ENCODE measurements around the gene DIAPH2.

The DIAPH2 gene

DNA sequence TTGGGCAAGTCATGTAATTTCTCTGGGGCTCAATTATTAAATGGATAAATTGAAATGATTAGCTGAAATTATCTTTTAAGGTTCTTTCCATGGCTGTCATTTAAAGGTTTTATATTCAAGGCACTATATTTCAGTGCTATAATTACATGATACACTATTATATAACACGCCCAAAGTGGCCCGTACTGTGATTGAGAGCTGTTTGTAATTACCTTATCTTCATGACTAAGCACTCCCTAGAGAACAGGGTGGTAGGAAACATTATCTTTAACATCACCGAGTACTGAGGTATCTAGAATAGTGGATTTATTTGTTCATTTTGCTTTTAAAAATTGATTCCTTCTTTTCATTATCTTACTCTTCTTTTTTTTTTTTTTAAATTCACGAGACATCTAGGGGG, 79.0 kb downstream of the DIAPH2 start:
- no peak for DNase-seq (ENCODE audit: low spot score)
- TF ChIP-seq, protein P1, sequence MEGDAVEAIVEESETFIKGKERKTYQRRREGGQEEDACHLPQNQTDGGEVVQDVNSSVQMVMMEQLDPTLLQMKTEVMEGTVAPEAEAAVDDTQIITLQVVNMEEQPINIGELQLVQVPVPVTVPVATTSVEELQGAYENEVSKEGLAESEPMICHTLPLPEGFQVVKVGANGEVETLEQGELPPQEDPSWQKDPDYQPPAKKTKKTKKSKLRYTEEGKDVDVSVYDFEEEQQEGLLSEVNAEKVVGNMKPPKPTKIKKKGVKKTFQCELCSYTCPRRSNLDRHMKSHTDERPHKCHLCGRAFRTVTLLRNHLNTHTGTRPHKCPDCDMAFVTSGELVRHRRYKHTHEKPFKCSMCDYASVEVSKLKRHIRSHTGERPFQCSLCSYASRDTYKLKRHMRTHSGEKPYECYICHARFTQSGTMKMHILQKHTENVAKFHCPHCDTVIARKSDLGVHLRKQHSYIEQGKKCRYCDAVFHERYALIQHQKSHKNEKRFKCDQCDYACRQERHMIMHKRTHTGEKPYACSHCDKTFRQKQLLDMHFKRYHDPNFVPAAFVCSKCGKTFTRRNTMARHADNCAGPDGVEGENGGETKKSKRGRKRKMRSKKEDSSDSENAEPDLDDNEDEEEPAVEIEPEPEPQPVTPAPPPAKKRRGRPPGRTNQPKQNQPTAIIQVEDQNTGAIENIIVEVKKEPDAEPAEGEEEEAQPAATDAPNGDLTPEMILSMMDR (IDR thresholded peaks at IDR 0.05; ENCODE audit: extremely low read depth, missing control alignments): no peak

- DNase-seq (ENCODE audit: low spot score): peak; percentile 3
- TF ChIP-seq, protein P1 (IDR thresholded peaks at IDR 0.05; ENCODE audit: extremely low read depth, missing control alignments): no peak
Measured at GRCh38 chrX:96764864-96765263, 80.2 kb downstream of the DIAPH2 start.

- DNase-seq (ENCODE audit: low spot score): peak; percentile 3
- TF ChIP-seq, protein P1 (IDR thresholded peaks at IDR 0.05; ENCODE audit: extremely low read depth, missing control alignments): no peak
Measured at GRCh38 chrX:96770315-96770714, 85.7 kb downstream of the DIAPH2 start.

DNA sequence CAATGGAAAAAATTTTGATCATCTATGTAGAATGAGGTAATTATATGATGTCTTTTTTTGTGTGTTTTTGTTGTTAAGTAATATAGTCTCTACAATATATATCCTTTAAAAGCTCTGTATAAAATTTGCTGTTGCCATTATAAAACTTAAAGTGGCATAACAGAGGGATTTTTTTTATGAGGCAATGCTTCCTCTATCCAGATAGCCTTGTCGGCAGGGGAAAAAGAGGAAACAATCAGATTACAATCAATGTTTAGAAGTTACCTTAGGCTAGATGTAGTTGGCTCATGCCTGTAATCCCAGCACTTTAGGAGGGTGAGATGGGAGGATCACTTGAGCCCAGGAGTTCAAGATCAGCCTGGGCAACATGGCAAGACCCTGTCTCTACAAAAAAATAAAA, 86.8 kb downstream of the DIAPH2 start:
- TF ChIP-seq, protein P1 (IDR thresholded peaks at IDR 0.05; ENCODE audit: extremely low read depth, missing control alignments): no peak
- no peak for DNase-seq (ENCODE audit: low spot score)

DNA sequence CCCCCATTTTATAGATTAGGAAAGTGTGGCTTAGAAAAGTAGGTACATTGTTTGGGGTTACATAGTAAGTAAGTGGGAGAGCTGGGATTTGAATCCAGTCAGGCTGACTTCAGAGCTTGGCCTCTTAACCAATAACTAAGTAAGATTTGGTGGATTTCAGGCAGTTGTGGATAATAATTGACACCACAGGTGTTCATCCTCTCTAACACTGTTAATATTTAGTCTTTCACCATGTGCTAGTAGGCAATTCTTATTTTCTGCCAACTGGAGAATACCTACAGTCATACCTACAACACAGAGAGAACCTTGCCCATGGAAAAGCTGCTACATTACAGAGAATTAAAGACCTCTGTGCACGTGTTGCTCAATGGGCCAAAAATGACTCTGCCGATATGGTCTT, 89.5 kb downstream of the DIAPH2 start:
- TF ChIP-seq, protein P1 (IDR thresholded peaks at IDR 0.05; ENCODE audit: extremely low read depth, missing control alignments): no peak
- no peak for DNase-seq (ENCODE audit: low spot score)

- TF ChIP-seq, protein P1 (IDR thresholded peaks at IDR 0.05; ENCODE audit: extremely low read depth, missing control alignments): no peak
- no peak for DNase-seq (ENCODE audit: low spot score)
Measured at GRCh38 chrX:96776966-96777365, 92.3 kb downstream of the DIAPH2 start.

DNA sequence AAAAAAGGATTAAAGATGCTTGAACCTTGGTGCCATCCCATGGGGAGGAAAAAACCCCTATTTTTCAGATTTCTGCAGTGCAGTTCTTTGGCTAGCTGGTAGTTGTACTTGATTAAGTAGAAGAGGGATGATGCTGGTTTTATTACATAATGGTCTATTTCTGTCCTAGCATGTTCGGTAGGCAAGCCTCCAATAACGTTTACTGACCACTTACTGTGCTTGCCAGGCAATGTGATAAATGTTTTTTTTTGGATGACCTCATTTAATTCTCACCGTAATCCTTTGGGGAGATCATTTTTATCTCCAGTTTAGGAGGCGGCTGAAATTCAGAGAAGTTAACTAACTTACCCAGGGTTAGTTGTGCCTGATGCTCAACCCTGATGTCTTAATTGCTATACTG, 106.9 kb downstream of the DIAPH2 start:
- DNase-seq (ENCODE audit: low spot score): no peak
- TF ChIP-seq, protein P1 (IDR thresholded peaks at IDR 0.05; ENCODE audit: extremely low read depth, missing control alignments): no peak

All from GM20000 (cell line).